DLD1 (cell line): ENCODE results near the gene B4GALNT3.

Source experiments
- in situ Hi-C: cut with HindIII; loops from 2 replicates; pipeline ENCODE4 v1.10.0; 2017; ENCODE audit warnings: low sequenced_read_pairs

The B4GALNT3 gene

DNA sequence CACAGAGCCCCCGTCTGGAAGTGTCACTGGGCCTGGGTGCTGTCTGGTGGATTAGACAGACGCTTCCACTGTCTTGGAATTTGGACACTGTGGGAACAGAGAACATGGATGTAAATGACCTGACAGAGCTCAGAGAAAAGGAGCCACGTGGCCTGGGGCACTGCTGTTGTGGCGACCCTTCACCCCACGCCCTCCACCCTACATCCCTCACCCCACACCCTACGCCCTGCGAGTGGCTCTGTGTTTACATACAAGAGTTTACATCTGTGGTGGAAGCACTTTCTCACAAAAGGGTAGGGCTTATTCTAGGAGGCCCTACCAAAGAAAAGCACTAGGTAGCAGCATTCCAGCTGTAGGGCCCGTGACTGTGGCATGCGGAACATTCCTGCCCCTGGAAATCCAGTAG lies 47.7 kb downstream of the B4GALNT3 start:
- in situ Hi-C loops = no loop called here

DNA sequence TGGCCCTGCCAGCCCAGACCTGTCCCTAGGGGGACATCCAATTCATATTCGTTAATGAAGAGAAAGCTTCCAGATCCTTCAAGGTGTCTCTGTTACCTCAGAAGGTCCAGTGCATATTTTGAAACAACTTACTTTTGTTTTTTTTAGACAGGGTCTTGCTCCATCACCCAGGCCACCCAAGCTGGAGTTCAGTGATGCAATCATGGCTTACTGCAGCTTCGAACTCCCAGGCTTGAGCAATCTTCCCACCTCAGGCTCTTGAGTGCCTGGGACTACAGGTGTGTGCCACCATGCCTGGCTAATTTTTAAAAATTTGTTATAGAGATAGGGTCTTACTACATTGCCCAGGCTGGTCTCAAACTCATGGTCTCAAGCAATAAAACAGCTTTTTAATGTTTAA lies 48.4 kb downstream of the B4GALNT3 start:
- in situ Hi-C loops = no loop called here

DNA sequence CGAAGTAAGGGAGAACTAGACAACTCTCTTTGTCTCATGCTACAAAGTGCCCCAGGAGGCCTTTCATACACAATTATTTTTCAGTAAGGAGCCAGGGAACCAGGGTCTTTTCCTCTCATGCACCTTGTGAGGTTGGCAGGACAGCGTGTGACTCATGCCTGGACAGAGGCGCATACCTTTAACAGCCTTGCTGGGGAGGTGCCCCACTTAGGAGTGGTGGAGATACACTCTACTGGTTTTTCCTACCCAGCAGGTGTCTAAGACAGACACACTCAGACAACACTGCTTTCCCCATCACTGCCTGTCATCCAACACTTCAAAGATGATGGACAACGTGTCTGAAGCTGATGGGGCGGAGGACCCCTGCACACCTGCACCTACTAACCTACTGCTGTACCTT lies 49.1 kb downstream of the B4GALNT3 start:
- in situ Hi-C loops = no loop called here

DNA sequence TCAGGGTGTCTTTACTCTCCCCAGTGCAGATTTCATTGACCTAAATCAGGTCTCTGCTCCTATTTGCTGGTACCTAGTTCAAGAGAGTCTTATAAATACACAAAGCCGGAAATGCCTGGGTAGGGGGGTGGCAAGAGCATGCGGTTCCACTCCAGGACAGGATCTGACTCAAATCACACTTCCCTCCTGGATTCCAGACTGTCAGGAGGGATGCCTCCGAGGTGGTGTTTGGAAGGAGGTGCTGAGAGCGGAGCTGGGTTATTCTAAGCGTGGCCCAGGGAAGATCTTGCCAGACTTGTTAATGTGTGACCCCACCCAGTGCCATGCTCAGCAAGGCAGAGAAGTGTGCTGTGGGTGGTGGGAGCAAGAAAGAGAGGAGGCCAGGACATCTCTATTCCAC lies 49.8 kb downstream of the B4GALNT3 start:
- in situ Hi-C loops = no loop called here

DNA sequence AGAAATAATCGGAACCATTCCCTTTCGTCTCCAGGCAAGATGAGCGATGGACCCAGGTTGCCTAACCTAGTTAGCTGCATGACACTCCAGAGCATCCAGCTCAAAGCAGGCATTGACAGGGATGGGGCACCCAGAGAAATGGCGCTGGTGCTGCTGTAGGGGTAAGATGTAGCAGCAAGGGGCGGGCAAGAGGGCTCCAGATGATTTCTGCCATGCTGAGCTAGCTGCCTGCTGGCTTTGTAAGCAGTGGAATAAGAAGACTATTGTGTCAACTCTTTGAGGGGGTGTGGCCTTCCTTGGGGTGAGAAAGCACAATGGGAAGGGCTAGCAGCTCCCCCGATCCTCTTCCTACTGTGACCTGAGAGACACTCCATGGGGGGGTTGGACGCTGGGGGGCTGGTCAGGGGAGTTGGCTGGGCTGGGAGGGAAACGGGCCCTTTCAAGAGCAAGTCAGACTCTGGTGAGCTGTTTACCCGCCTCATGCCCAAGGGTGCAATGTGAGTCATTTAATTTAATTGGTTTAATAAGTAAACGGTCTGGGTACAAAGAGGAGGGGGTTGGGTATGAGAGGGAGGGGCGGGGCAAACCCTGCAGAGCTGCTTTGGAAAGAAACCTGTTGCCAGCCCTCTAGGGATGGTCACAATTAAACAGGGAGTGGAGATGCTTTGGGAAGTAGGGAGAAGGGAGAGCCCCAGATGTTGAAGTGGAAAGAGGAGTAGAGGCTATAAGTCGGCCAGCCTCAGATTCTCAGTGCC lies 50.5 kb downstream of the B4GALNT3 start:
- in situ Hi-C loops = no loop called here

DNA sequence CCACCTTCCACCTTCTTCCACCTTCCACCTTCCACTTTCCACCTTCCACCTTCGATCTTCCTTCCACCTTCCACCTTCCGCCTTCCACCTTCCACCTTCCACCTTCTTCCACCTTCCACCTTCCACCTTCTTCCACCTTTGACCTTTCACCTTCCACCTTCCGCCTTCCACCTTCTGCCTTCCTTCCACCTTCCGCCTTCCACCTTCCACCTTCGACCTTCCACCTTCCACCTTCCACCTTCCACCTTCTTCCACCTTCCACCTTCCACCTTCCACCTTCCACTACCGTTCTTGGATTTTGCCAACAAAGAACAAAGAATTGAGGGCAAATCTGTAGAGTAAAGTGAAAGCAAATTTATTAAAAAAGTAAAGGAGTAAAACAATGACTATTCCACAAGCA lies 53.2 kb downstream of the B4GALNT3 start:
- in situ Hi-C loops = no loop called here

DNA sequence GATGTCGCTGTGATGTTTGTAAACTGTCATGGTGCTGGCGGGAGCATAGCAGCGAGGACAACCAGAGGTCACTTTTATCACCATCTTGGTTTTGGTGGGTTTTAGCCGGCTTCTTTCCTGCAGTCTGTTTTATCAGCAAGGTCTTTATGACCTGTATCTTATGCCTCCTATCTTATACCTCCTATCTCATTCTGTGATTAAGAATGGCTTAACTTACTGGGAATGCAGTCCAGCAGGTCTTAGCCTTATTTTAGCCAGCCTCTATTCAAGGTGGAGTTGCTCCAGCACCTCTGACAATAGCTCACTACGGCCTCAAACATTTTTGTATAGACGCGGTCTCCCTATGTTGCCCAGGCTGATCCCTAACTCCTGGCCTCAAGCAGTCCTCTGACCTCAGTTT lies 53.7 kb downstream of the B4GALNT3 start:
- in situ Hi-C loops = no loop called here

DNA sequence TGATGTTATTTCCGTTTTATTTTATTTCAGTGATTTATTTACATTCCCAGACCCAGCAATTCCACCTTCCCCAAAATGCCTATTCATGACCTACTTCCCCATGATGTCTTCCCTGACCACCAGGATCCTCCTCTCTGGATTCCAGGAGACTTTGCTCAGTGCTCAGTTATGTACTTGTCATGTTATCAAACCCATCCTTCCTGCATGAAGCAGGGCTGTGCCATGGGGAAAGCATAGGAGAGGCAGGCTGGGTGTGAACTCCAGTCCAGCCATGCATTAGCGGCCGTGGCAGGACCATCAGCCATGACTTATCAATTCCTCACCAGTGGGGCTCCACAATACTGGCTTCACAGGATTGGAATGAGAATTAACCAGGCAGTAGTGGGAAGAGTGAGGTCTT lies 57.8 kb downstream of the B4GALNT3 start:
- in situ Hi-C loops = no loop called here

DNA sequence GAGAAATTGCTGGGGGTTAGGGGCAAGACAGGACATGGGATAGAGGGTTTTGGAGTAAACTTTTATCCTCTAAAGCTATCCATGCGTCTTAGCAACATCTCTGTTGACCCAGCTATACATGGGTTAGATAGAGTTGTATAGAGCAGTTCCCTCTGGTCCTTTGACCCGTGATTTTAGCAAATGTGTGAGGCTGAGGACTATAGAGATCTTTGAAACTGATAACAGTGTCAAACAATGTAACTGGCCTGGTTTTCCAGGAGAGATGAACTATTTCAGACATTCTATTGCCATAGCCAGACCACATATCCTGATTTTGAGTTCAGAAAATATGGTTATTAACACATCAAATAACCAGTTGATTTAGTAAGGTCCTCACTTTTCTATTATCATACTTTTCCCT lies 60.4 kb downstream of the B4GALNT3 start:
- in situ Hi-C loops = no loop called here

DNA sequence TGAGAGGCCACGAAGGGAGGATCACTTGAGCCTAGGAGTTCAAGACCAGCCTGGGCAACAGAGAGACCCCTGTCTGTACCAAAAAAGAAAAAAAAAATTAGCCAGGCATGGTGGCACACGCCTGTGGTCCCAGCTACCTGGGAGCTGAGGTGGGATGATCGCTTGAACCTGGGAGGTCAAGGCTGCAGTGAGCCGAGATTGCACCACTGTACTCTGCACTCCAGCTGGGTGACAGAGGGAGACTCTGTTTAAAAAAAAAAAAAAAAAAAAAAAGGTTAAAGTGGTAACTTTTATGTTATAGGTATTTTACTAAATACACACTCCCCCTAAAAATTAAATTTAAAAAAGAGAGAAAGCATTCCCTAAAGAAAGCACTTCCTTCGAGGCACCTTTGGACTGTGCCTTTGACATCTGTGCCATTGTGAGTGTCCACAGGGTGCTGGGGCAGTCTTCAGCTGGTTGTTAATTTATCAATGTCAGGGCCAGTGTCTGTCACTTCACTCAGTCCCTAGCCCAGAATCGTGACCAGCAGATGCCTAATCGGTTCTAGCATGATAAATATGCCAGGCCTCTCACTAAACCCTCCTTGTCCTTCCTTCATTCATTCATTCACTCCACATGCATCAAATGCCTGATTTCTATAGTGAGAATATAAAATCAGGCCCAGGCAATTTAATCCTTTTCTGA lies 63.1 kb downstream of the B4GALNT3 start:
- in situ Hi-C loops = no loop called here

DNA sequence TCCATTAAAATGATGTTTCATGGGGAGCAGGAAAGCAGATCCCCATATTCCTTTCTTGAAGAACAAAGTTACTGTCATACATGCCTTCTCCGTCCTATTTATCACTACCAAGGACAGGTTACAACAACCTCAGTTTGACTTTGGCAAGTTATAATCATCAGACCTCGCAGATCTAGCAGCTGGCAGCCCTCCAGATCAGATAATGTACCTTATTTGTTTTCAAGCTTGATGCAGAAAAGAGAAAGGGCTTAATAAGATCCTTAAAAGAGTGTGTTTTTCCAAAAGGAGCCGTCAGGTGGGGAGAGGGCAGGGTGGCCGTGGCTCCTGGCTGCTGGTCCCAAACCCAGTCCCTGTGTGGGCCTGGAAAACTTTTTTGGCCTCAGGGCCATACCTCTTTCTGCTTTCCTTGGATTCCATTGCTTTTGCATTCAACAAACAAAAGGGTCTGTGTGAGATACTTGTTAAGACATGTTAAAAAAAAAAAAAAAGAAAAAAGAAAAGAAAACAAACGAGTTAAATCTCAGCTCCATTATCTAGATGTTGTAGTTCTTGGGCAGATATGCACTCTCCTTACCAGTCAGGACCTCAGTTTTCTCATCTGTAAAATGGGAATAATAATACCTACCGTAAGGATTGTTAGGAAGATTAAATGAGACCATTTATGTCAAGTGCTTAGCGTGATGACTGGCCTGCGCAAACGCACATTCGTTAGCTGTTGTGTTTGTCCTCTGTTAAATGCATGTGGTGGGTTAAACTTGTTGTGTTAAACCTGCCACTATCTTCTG lies 64.6 kb downstream of the B4GALNT3 start:
- in situ Hi-C loops = no loop called here

DNA sequence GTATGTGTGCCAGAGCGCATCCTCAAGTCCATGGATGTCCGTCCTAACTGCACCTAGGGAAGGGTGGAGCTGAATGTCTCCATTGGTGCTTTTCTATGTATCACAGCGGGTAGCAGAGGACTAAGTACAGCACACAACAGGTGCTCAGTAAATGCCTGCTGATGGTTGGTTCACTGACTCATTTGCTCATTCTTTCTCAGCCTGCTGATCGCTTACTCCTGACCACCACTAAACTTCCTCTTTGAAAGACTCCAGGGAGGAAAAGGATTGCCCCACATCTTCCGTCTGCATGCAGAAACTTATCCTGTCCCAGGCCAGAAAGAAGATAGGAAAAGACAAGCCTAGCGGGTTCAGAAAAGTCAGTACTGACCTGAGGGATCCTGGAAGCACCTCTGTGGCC lies 66.3 kb downstream of the B4GALNT3 start:
- in situ Hi-C loops = no loop called here

DNA sequence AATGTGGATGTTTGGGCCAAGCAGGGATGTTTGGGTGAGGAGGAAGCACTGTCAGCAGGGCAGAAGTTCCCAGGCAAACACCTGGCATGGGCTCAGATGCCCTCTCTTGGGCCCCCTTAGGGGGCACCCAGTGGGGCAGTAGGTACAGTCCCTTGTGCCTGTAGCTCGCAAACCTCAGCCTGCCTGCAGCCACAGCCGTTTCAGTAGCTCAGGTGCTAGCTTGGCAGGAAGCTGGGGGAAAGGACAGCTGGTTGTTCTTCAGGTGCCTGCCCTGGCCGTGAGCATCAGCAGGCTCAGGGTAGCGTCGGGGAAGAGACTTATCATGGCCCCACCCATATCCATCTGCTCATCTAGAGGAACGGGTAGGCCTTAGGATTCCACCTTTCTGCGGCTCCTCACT lies 67.5 kb downstream of the B4GALNT3 start:
- in situ Hi-C loops = no loop called here

DNA sequence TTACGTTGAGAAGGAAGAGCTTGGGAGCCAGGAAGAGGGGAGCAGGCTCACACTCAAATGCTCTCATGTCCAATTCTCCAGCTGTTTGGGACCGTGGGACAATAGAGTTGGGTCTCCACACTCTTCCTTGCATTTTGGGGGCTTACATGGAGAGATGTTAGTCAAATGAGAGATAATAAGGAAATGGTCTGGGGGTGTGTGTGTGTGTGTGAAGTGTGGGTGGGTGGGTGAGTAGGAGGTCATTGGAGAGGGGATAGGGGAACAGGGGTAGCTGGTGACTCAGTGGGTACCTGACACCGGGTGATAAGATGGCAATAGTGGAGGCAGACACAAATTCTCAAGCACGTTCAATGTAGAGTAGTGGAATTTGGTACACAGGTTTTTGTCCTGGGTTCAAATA lies 68.0 kb downstream of the B4GALNT3 start:
- in situ Hi-C loops = no loop called here

DNA sequence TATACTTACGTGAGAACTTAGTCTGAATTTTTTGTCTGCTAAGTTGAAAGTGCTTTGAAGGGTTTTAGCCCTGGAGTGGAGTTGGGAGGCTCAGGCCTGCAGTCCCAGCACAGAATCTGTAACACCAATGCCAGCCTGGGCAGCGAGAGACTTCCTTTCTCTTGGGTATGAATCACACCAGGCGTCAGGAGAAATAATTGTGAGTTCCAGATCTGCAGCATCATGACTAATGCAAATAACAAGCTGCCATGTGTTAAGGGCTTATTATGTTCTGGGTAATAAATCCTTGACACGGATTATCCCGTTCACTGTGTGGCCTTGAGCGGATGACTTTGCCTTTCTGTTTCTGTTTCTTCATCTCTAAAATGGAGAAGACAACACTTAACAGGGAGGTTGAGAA lies 70.6 kb downstream of the B4GALNT3 start:
- in situ Hi-C loops = no loop called here

DNA sequence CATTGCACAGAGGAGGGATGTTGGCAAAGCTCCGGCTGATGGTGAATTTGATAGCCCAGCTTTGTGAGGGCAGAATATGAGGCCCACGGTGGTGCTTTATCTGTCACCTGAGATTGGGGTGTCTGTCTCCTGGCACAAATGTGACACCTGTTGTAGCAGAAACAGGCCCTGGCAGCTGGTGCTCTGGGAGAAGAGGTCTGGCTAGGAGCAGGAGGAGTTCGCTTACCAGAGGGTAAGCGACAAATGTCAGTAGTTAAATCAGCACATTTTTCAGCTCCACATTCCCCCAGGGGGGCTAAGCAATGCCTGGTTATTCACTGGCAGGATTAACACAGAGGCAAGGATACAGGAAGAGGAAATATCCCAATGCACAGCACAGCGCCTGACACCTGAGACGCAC lies 71.1 kb downstream of the B4GALNT3 start:
- in situ Hi-C loops = no loop called here

DNA sequence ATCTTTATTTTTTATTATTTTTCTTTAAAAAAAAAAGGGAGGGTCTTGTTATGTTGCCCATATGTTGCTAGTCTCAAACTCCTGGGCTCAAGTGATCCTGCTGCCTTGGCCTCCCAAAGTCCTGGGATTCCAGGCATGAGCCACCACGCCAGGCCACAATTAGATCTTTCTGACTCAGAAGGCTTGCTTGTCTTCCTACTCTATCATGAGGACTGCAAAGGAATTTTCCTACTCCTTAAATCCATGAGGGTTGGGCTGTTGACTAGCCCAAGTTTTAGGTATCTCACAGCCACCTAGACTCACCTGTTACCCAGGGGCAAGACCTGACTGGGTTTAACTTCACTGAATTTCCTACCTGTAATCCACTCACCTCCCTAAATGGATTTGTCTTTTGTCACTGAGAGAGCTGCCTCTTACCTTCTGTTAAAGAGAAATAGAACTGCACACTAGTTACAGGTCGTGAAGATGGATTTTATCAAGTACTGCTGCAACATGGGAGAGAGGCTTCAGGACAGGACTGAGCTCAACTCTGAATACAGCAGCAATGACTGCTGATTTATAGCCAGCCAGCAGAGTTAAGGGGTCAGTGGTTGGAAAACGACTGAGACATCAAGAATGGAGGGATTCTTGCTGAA lies 72.3 kb downstream of the B4GALNT3 start:
- in situ Hi-C loops = no loop called here

DNA sequence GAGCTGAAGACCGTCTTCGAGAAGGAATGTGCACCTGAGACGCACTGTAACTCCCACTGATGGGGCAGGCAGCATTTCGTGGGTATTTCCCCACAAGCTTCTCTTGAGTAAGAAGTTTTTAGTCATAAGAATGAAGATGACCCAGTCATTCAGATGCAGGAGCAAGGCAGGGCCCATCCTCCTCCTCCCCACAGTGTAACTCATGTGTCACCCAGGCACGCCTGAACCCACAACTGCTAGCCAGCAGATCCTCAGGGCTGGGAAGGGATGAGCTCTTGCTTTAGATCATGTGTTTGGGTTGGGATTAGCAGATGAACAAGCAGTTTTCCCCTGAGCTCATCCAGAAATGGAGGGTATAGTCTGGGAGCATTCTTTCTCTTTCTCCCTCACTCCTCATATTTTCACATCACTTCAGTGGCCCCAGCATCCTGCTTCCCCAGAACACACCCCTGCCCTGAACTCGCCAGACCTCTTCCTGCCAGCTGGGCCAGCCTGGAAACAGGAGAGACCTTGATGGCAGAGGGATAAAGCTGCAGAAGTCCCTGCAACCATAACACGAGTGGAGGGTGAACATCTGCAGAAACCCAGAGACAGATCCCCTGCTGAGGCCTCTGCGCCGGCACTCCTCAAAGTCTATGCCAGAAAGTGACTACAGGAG lies 73.3 kb downstream of the B4GALNT3 start:
- in situ Hi-C loops = no loop called here

DNA sequence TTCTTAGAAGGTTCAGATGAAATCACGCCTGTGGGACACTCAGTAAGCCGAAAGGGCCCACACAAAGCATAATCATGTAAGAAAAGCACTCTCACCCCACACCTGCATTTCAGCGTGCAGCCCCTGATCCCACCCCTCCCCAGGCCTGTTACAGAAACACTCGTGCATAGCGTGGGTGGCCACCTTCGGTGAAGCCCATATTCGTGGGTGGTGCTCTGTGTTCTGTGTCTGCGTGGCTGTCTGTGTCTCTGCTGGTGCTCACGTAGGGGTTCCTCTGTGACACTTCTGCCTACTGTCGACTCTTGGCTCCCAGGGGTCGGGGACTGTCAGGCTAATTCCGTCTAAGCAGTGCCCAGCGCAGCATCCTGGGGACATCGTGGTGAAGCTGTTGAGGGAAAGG lies 74.0 kb downstream of the B4GALNT3 start:
- in situ Hi-C loops = no loop called here

DNA sequence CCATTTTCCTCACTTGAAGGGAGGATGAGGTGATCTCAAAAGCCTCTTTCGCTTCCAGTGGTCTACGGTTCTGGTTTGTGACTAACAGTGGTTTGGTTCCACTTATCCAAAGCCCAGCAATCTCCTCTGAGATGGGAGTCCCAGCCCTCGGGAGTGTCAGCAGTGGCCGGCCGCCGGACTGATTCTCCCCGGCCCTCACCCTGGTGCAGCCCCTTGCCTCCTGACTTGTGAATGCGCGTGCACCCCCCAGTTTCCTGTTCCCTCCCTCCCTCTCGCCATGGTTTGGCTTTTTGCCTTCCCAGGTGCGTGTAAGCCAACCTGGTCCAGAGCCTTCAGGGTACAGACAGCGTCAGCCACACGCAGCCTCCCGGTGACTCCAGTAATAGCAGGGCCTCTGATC lies 74.5 kb downstream of the B4GALNT3 start:
- in situ Hi-C loops = no loop called here

DNA sequence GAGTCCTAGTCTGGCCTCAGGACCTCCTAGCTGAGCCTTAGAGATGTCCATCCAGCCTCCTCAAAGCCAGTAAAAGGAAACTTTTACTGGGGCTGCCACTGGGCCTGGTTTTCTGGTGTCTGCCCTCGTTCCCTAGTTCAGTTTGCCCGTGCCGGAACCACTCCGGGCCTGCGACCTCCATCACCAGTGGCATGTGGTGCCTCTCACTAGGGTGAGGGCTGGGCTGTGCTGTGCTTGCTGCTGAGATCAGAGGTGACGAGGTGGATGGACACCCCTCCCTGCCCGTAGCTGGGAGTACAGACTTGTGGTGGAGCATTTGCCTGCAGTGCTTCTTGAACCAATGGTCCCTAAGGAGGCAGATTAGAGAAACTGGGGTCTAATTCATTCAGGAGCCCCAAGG lies 75.7 kb downstream of the B4GALNT3 start:
- in situ Hi-C loops = no loop called here
